ENCODE data around the gene EIF4EBP3. TPM values are rescaled to one million over a fixed set of nuclear protein-coding genes. Genes with fewer than 3 reads are reported as not detected.
A peak's percentile ranks its signal among the peaks of the same experiment; 100 is the strongest.

Gene EIF4EBP3
- total and polyA plus RNA-seq, 10 of the 15 experiments (the other 5 are each of a cell fraction or from before 2014, with no cell fraction given): 3.5 to 16.1 (median 6.2) TPM

DNA sequence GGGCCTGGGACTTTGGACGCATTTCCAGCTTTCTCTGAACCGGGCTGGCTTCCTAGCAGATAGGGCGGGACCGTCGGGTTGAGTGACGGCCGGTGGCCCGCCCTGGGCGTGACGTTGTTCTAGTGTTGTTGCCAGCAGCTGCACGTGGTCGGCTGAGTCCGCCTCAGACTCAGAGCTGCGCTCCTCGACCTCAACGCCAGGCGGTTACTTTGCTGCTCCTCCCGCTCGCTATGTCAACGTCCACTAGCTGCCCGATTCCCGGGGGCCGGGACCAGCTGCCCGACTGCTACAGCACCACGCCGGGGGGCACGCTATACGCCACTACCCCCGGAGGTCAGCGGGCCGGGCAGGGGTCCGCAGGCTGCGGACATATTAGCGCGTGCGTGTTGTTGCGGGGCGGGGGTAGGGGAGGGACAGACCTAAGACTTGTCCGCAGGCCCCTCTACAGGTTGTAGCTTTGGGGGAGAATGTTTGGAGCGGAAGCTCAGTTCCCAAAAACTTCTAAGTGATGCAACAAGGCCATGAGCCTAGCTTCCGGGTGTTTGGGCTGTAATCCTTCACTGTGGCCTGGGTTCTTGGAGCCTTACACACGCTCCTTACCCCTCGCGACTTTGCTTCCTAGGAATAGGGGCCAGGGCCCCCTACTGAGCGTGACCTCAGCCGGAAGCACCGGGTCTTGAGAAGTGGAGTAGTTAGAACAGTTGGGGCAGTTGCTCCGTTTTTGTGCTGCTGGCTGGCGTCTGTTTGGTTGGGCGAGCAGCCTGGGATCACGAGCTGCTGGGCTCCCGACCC is at the start of gene EIF4EBP3 (continued):
- TF ChIP-seq, protein P1, sequence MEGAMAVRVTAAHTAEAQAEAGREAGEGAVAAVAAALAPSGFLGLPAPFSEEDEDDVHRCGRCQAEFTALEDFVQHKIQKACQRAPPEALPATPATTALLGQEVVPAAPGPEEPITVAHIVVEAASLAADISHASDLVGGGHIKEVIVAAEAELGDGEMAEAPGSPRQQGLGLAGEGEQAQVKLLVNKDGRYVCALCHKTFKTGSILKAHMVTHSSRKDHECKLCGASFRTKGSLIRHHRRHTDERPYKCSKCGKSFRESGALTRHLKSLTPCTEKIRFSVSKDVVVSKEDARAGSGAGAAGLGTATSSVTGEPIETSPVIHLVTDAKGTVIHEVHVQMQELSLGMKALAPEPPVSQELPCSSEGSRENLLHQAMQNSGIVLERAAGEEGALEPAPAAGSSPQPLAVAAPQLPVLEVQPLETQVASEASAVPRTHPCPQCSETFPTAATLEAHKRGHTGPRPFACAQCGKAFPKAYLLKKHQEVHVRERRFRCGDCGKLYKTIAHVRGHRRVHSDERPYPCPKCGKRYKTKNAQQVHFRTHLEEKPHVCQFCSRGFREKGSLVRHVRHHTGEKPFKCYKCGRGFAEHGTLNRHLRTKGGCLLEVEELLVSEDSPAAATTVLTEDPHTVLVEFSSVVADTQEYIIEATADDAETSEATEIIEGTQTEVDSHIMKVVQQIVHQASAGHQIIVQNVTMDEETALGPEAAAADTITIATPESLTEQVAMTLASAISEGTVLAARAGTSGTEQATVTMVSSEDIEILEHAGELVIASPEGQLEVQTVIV (IDR thresholded peaks at IDR 0.05; ENCODE audit: borderline replicate concordance, partially characterized antibody): no peak
- TF ChIP-seq YY1 (IDR thresholded peaks at IDR 0.05; ENCODE audit: low read depth, low read length) (peak; percentile 19; the same call in 1 of the 2 replicates), NFYB (IDR thresholded peaks at IDR 0.05; ENCODE audit: insufficient read depth, low read depth, low read length) (no peak), HDAC6 (IDR thresholded peaks at IDR 0.05; ENCODE audit: unreplicated experiment) (no peak), POLR2A (IDR thresholded peaks at IDR 0.05; ENCODE audit: low read depth, low read length) (peak; percentile 87), SPI1 (IDR thresholded peaks at IDR 0.05; ENCODE audit: borderline replicate concordance, insufficient read depth, low read depth, low read length) (no peak), EGR1 (IDR thresholded peaks at IDR 0.05; ENCODE audit: borderline replicate concordance in 1 of 2, low read depth in 2 of 2, low read length in 2 of 2) (no peak), ZNF384 (IDR thresholded peaks at IDR 0.05; ENCODE audit: borderline replicate concordance, low read depth, low read length) (no peak), PAX8 (IDR thresholded peaks at IDR 0.05) (no peak), TCF3 (IDR thresholded peaks at IDR 0.05; ENCODE audit: borderline replicate concordance, insufficient read depth, low read depth, low read length) (peak; percentile 50; the same call in 1 of the 2 replicates), TCF12 (IDR thresholded peaks at IDR 0.05; ENCODE audit: low read depth, low read length) (0 out of 2 replicates have a peak, but pooled peaks have one; percentile 33)
- TF ChIP-seq, protein P2, sequence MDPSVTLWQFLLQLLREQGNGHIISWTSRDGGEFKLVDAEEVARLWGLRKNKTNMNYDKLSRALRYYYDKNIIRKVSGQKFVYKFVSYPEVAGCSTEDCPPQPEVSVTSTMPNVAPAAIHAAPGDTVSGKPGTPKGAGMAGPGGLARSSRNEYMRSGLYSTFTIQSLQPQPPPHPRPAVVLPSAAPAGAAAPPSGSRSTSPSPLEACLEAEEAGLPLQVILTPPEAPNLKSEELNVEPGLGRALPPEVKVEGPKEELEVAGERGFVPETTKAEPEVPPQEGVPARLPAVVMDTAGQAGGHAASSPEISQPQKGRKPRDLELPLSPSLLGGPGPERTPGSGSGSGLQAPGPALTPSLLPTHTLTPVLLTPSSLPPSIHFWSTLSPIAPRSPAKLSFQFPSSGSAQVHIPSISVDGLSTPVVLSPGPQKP (IDR thresholded peaks at IDR 0.05; ENCODE audit: low read depth, low read length): no peak

All from GM12878 (cell line).